ENCODE data around the gene PALD1. TPM values are rescaled to one million over a fixed set of nuclear protein-coding genes. Genes with fewer than 3 reads are reported as not detected.

The PALD1 gene
- total and polyA plus RNA-seq, 2 of the 13 experiments (the other 11 are each of a cell fraction or from before 2014, with no cell fraction given): 0.07 to 0.09 TPM

GRCh38 chr10:70481105-70481504, 2.5 kb downstream of the PALD1 start:
- Histone ChIP-seq H3K36me3 (replicated peaks in 1 of 2; ENCODE audit: control insufficient read depth in 1 of 2, insufficient read depth in 2 of 2, low read length in 2 of 2) (no peaks in the 10 kb centered on the region), H4K20me1 (ENCODE audit: insufficient read depth, low read length) (no peaks in the 10 kb centered on the region), H3K9ac (ENCODE audit: insufficient read depth, low read depth, low read length) (no peak overlapping the region), H3K27ac (ENCODE audit: extremely low read length, insufficient read depth, low read length) (no peak overlapping the region), H3K9me3 (ENCODE audit: low read length) (no peaks in the 10 kb centered on the region), H3K4me3 (replicated peaks in 1 of 3; ENCODE audit: insufficient read depth in 1 of 3, low read depth in 2 of 3, low read length in 3 of 3) (no peak overlapping the region), H3K4me2 (ENCODE audit: low read depth, low read length) (no peak overlapping the region), H3K79me2 (ENCODE audit: insufficient read depth, low read length) (no peaks in the 10 kb centered on the region), H2AFZ (ENCODE audit: low read length) (no peak overlapping the region), H3K27me3 (ENCODE audit: control insufficient read depth in 1 of 2, insufficient read depth in 2 of 2, low read length in 2 of 2) (peaks cover 7 to 62% of the 10 kb centered on the region in 2 experiments; a peak in 4 of 5 replicates), H3K4me1 (ENCODE audit: insufficient read depth, low read length) (peaks cover 15% of the 10 kb centered on the region)
- in situ Hi-C loops (cut with HindIII; ENCODE audit: extremely low pct_ligation_motif_present, low pct_unique_long_range_greater_than_20kb): no loop called here
- intact Hi-C loops (cut with micrococcal nuclease; ENCODE audit: unreplicated experiment): no loop called here
- TF ChIP-seq ZNF674 (CRISPR knock-in tag; IDR thresholded peaks at IDR 0.05; ENCODE audit: low read depth): no peak
- ChIA-PET CTCF (ENCODE audit: low intra/inter-chr PET ratio, low total read pairs) (no interaction called here), POLR2A (no interaction called here)
- FAIRE-seq (no peak), DNase-seq (ENCODE audit: low spot score) (no peak), ATAC-seq (no peak)
- BruUV-seq (replicated peaks): no TSS peak
- WGBS (ENCODE audit: low lambda C conversion rate): 52% methylated on average over 4 of the region's 9 CpGs

- no peak overlapping the region for H3K4me2 ChIP-seq (ENCODE audit: low read depth, low read length)
- no peak for FAIRE-seq
- no peaks in the 10 kb centered on the region for H3K36me3 ChIP-seq (replicated peaks in 1 of 2; ENCODE audit: control insufficient read depth in 1 of 2, insufficient read depth in 2 of 2, low read length in 2 of 2)
- in situ Hi-C loops (cut with HindIII; ENCODE audit: extremely low pct_ligation_motif_present, low pct_unique_long_range_greater_than_20kb): no loop called here
- no peak overlapping the region for H3K9ac ChIP-seq (ENCODE audit: insufficient read depth, low read depth, low read length)
- POLR2A ChIA-PET: no interaction called here
- TF ChIP-seq SATB2 (CRISPR knock-in tag; IDR thresholded peaks at IDR 0.05): no peak
- no peak for TF ChIP-seq JUND (CRISPR knock-in tag; IDR thresholded peaks at IDR 0.05)
- no peak for TF ChIP-seq ZNF260 (CRISPR knock-in tag; IDR thresholded peaks at IDR 0.05; ENCODE audit: borderline replicate concordance, low read depth)
- TF ChIP-seq ZC3H4 (CRISPR knock-in tag; IDR thresholded peaks at IDR 0.05; ENCODE audit: borderline replicate concordance): no peak
- TF ChIP-seq ZBTB7A (CRISPR knock-in tag; IDR thresholded peaks at IDR 0.05): no peak
- no peak for TF ChIP-seq ZNF234 (CRISPR knock-in tag; conservative IDR thresholded peaks at IDR 0.05)
- TF ChIP-seq FOSL2 (CRISPR knock-in tag; IDR thresholded peaks at IDR 0.05): no peak
- no peak for ATAC-seq
- H3K4me3 ChIP-seq (replicated peaks in 1 of 3; ENCODE audit: insufficient read depth in 1 of 3, low read depth in 2 of 3, low read length in 3 of 3): no peak overlapping the region
- CTCF ChIA-PET (ENCODE audit: low intra/inter-chr PET ratio, low total read pairs): no interaction called here
- H3K27ac ChIP-seq (ENCODE audit: extremely low read length, insufficient read depth, low read length): no peak overlapping the region
- no peaks in the 10 kb centered on the region for H3K9me3 ChIP-seq (ENCODE audit: low read length)
- H4K20me1 ChIP-seq (ENCODE audit: insufficient read depth, low read length): no peaks in the 10 kb centered on the region
- 18% methylated on average over 3 of the region's 7 CpGs for WGBS (ENCODE audit: low lambda C conversion rate)
- no peak for DNase-seq (ENCODE audit: low spot score)
- no TSS peak for BruUV-seq (replicated peaks)
- peaks cover 15% of the 10 kb centered on the region for H3K4me1 ChIP-seq (ENCODE audit: insufficient read depth, low read length)
- H3K27me3 ChIP-seq (ENCODE audit: control insufficient read depth in 1 of 2, insufficient read depth in 2 of 2, low read length in 2 of 2): peaks cover 7 to 56% of the 10 kb centered on the region in 2 experiments; a peak in 4 of 5 replicates
- intact Hi-C loops (cut with micrococcal nuclease; ENCODE audit: unreplicated experiment): no loop called here
- H3K79me2 ChIP-seq (ENCODE audit: insufficient read depth, low read length): no peaks in the 10 kb centered on the region
- H2AFZ ChIP-seq (ENCODE audit: low read length): no peak overlapping the region
These were observed 3.4 kb downstream of the PALD1 start for GRCh38 chr10:70481831-70482530.

All from HepG2 (cell line).